GM23338 (cell line): Measurements from ENCODE around the gene ZNF256. TPM values are rescaled to one million over a fixed set of nuclear protein-coding genes. Genes with fewer than 3 reads are reported as not detected.

Source experiments
- CREB1 ChIP-seq: fragments of 250-450 bp; sonication (Bioruptor Pico); IDR thresholded peaks from 2 replicates; pipeline ENCODE4 v1.5.0; 2020; ENCODE audit warnings: low read depth, mild to moderate bottlenecking, moderate library complexity
- NANOG ChIP-seq: IDR thresholded peaks from 2 replicates; pipeline ENCODE4 v1.6.1; 2016; ENCODE audit warnings: antibody characterized with exemption, borderline replicate concordance
- polyA plus RNA-seq: library from polyadenylated mRNA; unstranded; fragments of >200 nt; fragmentation: Nextera tagmentation; extraction: Ambion mirVana; gene quantifications from 2 replicates; pipeline ENCODE4 v1.2.1, GENCODE V29; 2016
- total RNA-seq: library from RNA; depleted of rRNA; stranded (reverse); fragments of >200 nt; shearing (Covaris generic); gene quantifications from 2 replicates; pipeline ENCODE4 v1.2.3, GENCODE V29; 2014; rRNA removed
- TF ChIP-seq, protein P1 (sequence below): IDR thresholded peaks from one replicate; pipeline ENCODE4 v1.6.1; 2018; ENCODE audit warnings: antibody characterized with exemption; ENCODE audit not compliant: unreplicated experiment

ZNF256 gene
- total and polyA plus RNA-seq, 2 experiments from 2014 or later: 8.8 to 16.2 TPM

DNA sequence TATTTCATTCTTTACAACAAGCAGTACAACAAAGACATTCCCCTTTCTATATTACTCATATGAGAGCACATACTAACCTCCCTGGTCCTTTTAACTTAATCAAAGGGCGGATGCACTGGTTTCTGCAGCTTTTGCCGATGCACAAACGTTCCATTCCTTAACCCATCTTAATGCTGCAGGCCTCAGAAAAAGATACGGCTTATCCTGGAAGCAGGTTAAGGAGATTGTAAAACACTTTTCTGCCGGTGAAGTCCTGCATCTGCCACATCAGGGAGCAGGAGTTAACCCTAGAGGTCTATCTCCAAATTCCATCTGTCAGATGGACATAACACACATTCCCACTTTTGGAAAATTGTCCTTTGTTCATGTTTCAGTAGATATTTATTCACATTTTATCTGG is 47.2 kb downstream of the ZNF256 start (continued):
- TF ChIP-seq, protein P1, sequence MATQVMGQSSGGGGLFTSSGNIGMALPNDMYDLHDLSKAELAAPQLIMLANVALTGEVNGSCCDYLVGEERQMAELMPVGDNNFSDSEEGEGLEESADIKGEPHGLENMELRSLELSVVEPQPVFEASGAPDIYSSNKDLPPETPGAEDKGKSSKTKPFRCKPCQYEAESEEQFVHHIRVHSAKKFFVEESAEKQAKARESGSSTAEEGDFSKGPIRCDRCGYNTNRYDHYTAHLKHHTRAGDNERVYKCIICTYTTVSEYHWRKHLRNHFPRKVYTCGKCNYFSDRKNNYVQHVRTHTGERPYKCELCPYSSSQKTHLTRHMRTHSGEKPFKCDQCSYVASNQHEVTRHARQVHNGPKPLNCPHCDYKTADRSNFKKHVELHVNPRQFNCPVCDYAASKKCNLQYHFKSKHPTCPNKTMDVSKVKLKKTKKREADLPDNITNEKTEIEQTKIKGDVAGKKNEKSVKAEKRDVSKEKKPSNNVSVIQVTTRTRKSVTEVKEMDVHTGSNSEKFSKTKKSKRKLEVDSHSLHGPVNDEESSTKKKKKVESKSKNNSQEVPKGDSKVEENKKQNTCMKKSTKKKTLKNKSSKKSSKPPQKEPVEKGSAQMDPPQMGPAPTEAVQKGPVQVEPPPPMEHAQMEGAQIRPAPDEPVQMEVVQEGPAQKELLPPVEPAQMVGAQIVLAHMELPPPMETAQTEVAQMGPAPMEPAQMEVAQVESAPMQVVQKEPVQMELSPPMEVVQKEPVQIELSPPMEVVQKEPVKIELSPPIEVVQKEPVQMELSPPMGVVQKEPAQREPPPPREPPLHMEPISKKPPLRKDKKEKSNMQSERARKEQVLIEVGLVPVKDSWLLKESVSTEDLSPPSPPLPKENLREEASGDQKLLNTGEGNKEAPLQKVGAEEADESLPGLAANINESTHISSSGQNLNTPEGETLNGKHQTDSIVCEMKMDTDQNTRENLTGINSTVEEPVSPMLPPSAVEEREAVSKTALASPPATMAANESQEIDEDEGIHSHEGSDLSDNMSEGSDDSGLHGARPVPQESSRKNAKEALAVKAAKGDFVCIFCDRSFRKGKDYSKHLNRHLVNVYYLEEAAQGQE: no peak
- no peak for TF ChIP-seq CREB1
- no peak for TF ChIP-seq NANOG

Other genes with a start within 250 kb of the ZNF256 start
- gene ZNF154, start 238.5 kb downstream of the ZNF256 start, total RNA-seq: 7.3 and 10.1 TPM in 2 replicates
- gene ZNF154, start 238.5 kb downstream of the ZNF256 start, polyA plus RNA-seq: 4.4 and 5.1 TPM in 2 replicates
- gene ZNF671, start 220.1 kb downstream of the ZNF256 start, total RNA-seq: 6.6 and 6.7 TPM in 2 replicates
- 2.9 and 3.3 TPM in 2 replicates for gene ZNF671, start 220.1 kb downstream of the ZNF256 start, polyA plus RNA-seq
- 19.4 and 22.6 TPM in 2 replicates for gene ZNF776, start 200.9 kb downstream of the ZNF256 start, total RNA-seq
- 4.7 and 5.9 TPM in 2 replicates for gene ZNF776, start 200.9 kb downstream of the ZNF256 start, polyA plus RNA-seq
- gene ZNF586, start 178.0 kb downstream of the ZNF256 start, total RNA-seq: 12.5 and 16.9 TPM in 2 replicates
- gene ZNF586, start 178.0 kb downstream of the ZNF256 start, polyA plus RNA-seq: 5.2 and 7.2 TPM in 2 replicates
- gene ZNF552, start 132.8 kb downstream of the ZNF256 start, total RNA-seq: 15.7 and 18.9 TPM in 2 replicates
- 7.7 and 11.7 TPM in 2 replicates for gene ZNF552, start 132.8 kb downstream of the ZNF256 start, polyA plus RNA-seq
- 62.0 and 69.9 TPM in 2 replicates for gene ZNF587B, start 117.4 kb downstream of the ZNF256 start, total RNA-seq
- 13.7 and 16.6 TPM in 2 replicates for gene ZNF587B, start 117.4 kb downstream of the ZNF256 start, polyA plus RNA-seq
- 31.8 and 38.7 TPM in 2 replicates for gene ZNF587, start 97.8 kb downstream of the ZNF256 start, total RNA-seq
- gene ZNF587, start 97.8 kb downstream of the ZNF256 start, polyA plus RNA-seq: 12.8 and 13.6 TPM in 2 replicates
- 75.1 and 80.4 TPM in 2 replicates for gene ZNF814, start 58.7 kb downstream of the ZNF256 start, total RNA-seq
- 86.9 and 89.5 TPM in 2 replicates for gene ZNF814, start 58.7 kb downstream of the ZNF256 start, polyA plus RNA-seq
- 16.0 and 19.4 TPM in 2 replicates for gene ZNF417, start 31.1 kb downstream of the ZNF256 start, total RNA-seq
- gene ZNF417, start 31.1 kb downstream of the ZNF256 start, polyA plus RNA-seq: 4.7 and 6.0 TPM in 2 replicates
- 13.4 and 14.4 TPM in 2 replicates for gene ZNF418, start 12.3 kb downstream of the ZNF256 start, total RNA-seq
- 7.3 and 11.1 TPM in 2 replicates for gene ZNF418, start 12.3 kb downstream of the ZNF256 start, polyA plus RNA-seq
- gene C19orf18, start 26.8 kb upstream of the ZNF256 start, total RNA-seq: not detected in 2 replicates
- 0.66 and 1.0 TPM in 2 replicates for gene C19orf18, start 26.8 kb upstream of the ZNF256 start, polyA plus RNA-seq
- gene ZNF606, start 55.1 kb upstream of the ZNF256 start, total RNA-seq: 54.4 and 55.6 TPM in 2 replicates
- 11.4 and 13.6 TPM in 2 replicates for gene ZNF606, start 55.1 kb upstream of the ZNF256 start, polyA plus RNA-seq
- 0.93 and 1.5 TPM in 2 replicates for gene ZSCAN1, start 86.3 kb upstream of the ZNF256 start, total RNA-seq
- gene ZSCAN1, start 86.3 kb upstream of the ZNF256 start, polyA plus RNA-seq: 3.9 and 4.9 TPM in 2 replicates
- gene ZNF135, start 111.6 kb upstream of the ZNF256 start, total RNA-seq: 9.8 and 10.3 TPM in 2 replicates
- gene ZNF135, start 111.6 kb upstream of the ZNF256 start, polyA plus RNA-seq: 2.8 and 4.8 TPM in 2 replicates
- 63.9 and 75.0 TPM in 2 replicates for gene ZSCAN18, start 150.5 kb upstream of the ZNF256 start, total RNA-seq
- gene ZSCAN18, start 150.5 kb upstream of the ZNF256 start, polyA plus RNA-seq: 25.1 and 29.1 TPM in 2 replicates
- gene ZNF329, start 203.1 kb upstream of the ZNF256 start, total RNA-seq: 15.2 and 16.9 TPM in 2 replicates
- gene ZNF329, start 203.1 kb upstream of the ZNF256 start, polyA plus RNA-seq: 2.7 and 3.3 TPM in 2 replicates
- 31.2 and 40.0 TPM in 2 replicates for gene ZNF274, start 235.4 kb upstream of the ZNF256 start, total RNA-seq
- gene ZNF274, start 235.4 kb upstream of the ZNF256 start, polyA plus RNA-seq: 17.5 and 19.9 TPM in 2 replicates